Common myeloid progenitor, CD34-positive (primary cell): ENCODE data around the gene SPATA46.

ENCODE experiments used
- CTCF ChIA-PET: fragments of 350-600 bp; sonication (Branson Sonifier 250); formaldehyde crosslinking; loops from one replicate; lab custom pipeline; 2021; ENCODE audit warnings: antibody characterized with exemption; lab: Charles Lee
- POLR2A ChIA-PET: fragments of 350-600 bp; sonication (Branson Sonifier 250); formaldehyde crosslinking; loops from one replicate; lab custom pipeline; 2021; ENCODE audit warnings: antibody characterized with exemption; lab: Charles Lee
- DNase-seq, 3 donors: peaks; one replicate each; pipeline versions ENCODE4 v3.0.0 to v3.0.0-alpha.2; 2013
- H3K27ac ChIP-seq, 2 experiments: 1 replicate in 1 of 2; 2 replicates in 1 of 2; pipeline ENCODE4 v1.7.0; 2013; ENCODE audit warnings: inconsistent platforms in 2 of 2, low read length in 2 of 2, mild to moderate bottlenecking in 2 of 2, low read depth in 1 of 2, moderate library complexity in 1 of 2; ENCODE audit not compliant: severe bottlenecking in 2 of 2, insufficient read depth in 1 of 2, poor library complexity in 1 of 2
- H3K27me3 ChIP-seq, 5 experiments: replicated peaks in 2 of 5; 1 replicate in 3 of 5; 2 replicates in 2 of 5; pipeline versions ENCODE4 v1.6.1 to v1.7.0; 2013; ENCODE audit warnings: low read length in 4 of 5, mild to moderate bottlenecking in 2 of 5, moderate library complexity in 2 of 5, inconsistent platforms in 1 of 5; ENCODE audit not compliant: insufficient read depth in 5 of 5, control insufficient read depth in 4 of 5
- H3K36me3 ChIP-seq, 4 experiments: 1 replicate in 2 of 4; 2 replicates in 2 of 4; pipeline versions ENCODE4 v1.6.1 to v1.7.0; 2013; ENCODE audit warnings: low read length in 3 of 4, control low read depth in 1 of 4, mild to moderate bottlenecking in 1 of 4; ENCODE audit not compliant: control insufficient read depth in 4 of 4, insufficient read depth in 4 of 4
- H3K4me1 ChIP-seq, 4 experiments: 1 replicate in 3 of 4; 2 replicates in 1 of 4; pipeline versions ENCODE4 v1.6.1 to v1.7.1; 2013; ENCODE audit warnings: low read length in 3 of 4, mild to moderate bottlenecking in 3 of 4, control low read depth in 1 of 4, inconsistent platforms in 1 of 4, moderate library complexity in 1 of 4; ENCODE audit not compliant: control insufficient read depth in 4 of 4, insufficient read depth in 4 of 4; ENCODE audit errors: control extremely low read depth in 1 of 4
- H3K4me3 ChIP-seq, 7 experiments: 1 replicate in 4 of 7; 2 replicates in 3 of 7; pipeline versions ENCODE4 v1.5.1 to v1.7.0; 2013; ENCODE audit warnings: mild to moderate bottlenecking in 7 of 7, low read length in 6 of 7, moderate library complexity in 6 of 7, inconsistent platforms in 2 of 7, low read depth in 2 of 7, control low read depth in 1 of 7; ENCODE audit not compliant: insufficient read depth in 4 of 7, control insufficient read depth in 1 of 7; ENCODE audit errors: extremely low read depth in 1 of 7
- H3K9me3 ChIP-seq, 5 experiments: 1 replicate in 4 of 5; 2 replicates in 1 of 5; pipeline versions ENCODE4 v1.6.1 to v1.7.1; 2013; ENCODE audit warnings: low read length in 4 of 5, mild to moderate bottlenecking in 2 of 5, inconsistent platforms in 1 of 5, low read depth in 1 of 5, moderate library complexity in 1 of 5; ENCODE audit not compliant: control insufficient read depth in 4 of 5, insufficient read depth in 2 of 5; ENCODE audit errors: control extremely low read depth in 1 of 5
- WGBS: methylation state at CpG from one replicate; pipeline ENCODE4 v1.1.5; 2013; ENCODE audit not compliant: insufficient coverage; 5-methylcytosine and 5-hydroxymethylcytosine counted together

SPATA46 gene

DNA sequence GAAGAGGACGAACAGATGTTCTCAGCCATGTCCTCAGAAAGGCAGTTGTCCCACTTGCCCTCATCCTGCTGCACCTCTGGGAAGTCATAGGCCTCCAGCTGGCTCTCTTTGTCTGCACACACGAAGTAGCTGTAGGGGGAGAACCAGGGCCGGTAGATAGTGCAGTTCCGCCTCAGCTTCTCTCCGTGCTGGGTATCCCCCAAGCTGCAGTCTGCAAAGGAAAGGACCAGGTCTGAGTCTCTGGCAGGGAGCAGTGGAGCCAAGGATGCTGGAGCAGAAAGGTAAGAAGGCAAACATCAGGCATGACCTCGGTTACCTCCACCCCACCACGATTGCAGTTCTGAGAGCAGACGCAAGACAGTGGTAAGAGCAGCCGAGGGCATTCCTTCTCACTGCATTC, 2.2 kb downstream of the SPATA46 start:
- Histone ChIP-seq H3K36me3 (no peaks in the 10 kb centered on the region), H3K9me3 (no peaks in the 10 kb centered on the region), H3K27me3 (no peaks in the 10 kb centered on the region), H3K4me3 (no peak overlapping the region), H3K27ac (no peak overlapping the region), H3K4me1 (peaks cover 0 to 17% (median 10%) of the 10 kb centered on the region in 4 experiments)
- POLR2A ChIA-PET, result no interaction called here
- CTCF ChIA-PET, result interaction anchor here (1.0 to 3.0 kb wide), 4 partner anchors 8 to 17 kb away, joined by 3 to 11 read pairs (median 4); no protein-coding TSS in a partner anchor
- 91% methylated on average over 9 of the region's 9 CpGs for WGBS
- DNase-seq, result no peak

DNA sequence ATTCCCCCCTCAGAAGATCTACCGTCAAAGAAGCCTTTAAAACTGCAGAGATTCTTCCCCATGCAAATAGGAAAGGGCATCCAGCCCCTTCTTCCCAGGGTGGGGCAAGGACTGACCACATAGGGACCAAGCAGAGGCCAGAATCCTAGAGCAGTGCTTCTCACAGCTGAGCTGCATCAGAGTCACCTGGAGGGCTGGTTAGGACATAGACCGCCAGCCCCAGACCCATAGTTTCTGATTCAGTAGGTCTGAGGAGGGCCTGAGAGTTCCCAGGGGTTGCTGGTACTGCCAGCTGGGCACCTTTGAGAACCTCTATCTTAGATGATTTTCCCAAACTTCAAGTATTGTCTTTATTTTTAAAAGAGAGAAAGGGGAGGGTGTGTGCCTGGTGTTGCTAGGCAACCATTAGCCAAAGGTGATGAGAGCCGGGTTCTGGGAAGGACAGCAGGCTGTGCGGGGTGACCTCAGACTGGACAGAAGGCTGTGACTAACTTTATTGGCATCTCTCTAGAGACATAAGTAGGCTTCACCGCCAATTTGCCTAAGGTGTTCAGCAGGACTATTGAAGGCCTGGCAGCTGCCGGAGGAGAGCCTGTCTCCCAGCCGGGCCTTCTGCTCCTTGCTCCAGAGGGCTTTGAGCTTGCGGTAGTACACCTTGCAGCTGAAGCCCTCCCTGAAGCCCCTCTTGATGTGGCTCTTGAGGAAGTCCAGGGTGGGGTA, 3.0 kb downstream of the SPATA46 start:
- H3K27ac ChIP-seq, result no peak overlapping the region
- ChIA-PET CTCF (interaction anchor here (0.9 to 3.0 kb wide), 7 partner anchors 9 to 318 kb away, joined by 3 to 12 read pairs (median 4); no protein-coding TSS in a partner anchor), POLR2A (no interaction called here)
- no peak overlapping the region for H3K4me3 ChIP-seq
- H3K27me3 ChIP-seq, result no peaks in the 10 kb centered on the region
- no peaks in the 10 kb centered on the region for H3K9me3 ChIP-seq
- WGBS, result 98% methylated on average over 7 of the region's 8 CpGs
- no peaks in the 10 kb centered on the region for H3K36me3 ChIP-seq
- no peak for DNase-seq
- peaks cover 0 to 17% (median 10%) of the 10 kb centered on the region in 4 experiments for H3K4me1 ChIP-seq

DNA sequence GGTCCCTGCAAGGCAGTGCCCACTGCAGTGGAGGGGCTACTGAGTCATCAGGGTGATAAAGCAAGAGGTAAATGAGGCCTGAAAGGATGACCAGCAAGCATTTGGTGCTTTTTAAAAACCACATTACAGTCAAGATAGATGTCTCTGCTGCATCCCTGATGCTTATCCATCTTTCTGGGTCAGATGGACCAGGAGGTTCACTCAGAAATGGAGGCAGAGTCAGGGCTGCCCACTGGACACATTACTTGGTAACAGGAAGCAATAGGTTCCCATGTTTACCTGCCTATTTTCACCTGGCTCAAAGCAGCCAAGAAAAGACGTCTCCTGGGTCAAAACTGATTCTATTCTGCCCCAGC, 3.6 kb downstream of the SPATA46 start:
- Histone ChIP-seq H3K27me3 (no peaks in the 10 kb centered on the region), H3K9me3 (no peaks in the 10 kb centered on the region), H3K27ac (no peak overlapping the region), H3K4me3 (no peak overlapping the region), H3K4me1 (peaks cover 0 to 17% (median 10%) of the 10 kb centered on the region in 4 experiments), H3K36me3 (no peaks in the 10 kb centered on the region)
- CTCF ChIA-PET, result interaction anchor here (0.9 to 3.0 kb wide), 9 partner anchors 7 to 336 kb away, joined by 3 to 12 read pairs (median 5); no protein-coding TSS in a partner anchor
- no peak for DNase-seq
- POLR2A ChIA-PET, result no interaction called here
- WGBS, result 83% methylated on average over 1 of the region's 1 CpG

DNA sequence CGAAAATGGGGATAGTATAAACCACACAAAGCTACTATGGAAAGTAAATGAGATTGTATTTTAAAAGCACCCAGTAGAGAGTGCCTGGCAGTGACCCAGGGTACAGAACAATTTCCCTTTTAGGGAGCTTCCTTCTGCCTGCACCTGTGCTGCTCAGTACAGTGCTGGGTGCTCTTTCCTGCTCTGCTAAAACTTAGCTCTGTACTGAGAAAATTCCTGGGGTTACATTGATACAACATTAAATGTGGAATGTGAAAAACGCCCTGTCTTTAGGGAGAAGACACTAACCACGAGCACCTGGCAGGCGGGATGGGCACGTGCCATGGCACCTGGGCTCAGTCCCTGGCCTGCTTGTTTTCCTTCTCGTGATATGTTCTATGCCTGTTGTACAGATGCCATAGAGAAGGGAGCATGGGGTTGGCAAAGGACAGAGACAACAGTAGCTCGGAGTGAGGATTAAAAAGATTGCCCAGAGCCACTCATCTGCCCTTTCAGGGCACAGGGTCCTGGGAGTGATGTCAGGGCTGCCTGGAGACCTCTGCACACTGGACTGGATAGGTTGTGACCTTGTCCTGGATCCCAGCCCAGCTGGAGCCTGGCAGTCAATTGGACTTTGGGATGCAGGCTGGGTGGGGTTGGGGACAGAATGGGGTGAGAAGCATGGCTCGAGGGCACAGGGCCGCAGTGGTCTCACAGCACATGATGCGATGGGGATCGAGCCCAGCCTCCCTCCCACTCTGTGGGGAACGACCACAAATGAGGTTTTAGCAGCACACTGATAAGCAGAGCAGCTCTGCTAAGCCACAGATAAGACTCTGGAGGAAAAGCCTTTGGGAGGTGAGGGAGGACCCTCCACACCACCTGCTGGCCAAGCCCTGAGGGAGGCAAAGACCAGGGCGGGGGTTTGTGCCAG, 4.2 kb downstream of the SPATA46 start:
- Histone ChIP-seq H3K27ac (no peak overlapping the region), H3K27me3 (no peaks in the 10 kb centered on the region), H3K36me3 (no peaks in the 10 kb centered on the region), H3K4me3 (no peak overlapping the region), H3K4me1 (peaks cover 0 to 17% (median 10%) of the 10 kb centered on the region in 4 experiments), H3K9me3 (no peaks in the 10 kb centered on the region)
- CTCF ChIA-PET, result interaction anchor here (0.7 to 3.0 kb wide), 11 partner anchors 8 to 335 kb away, joined by 3 to 12 read pairs (median 3); no protein-coding TSS in a partner anchor
- POLR2A ChIA-PET, result no interaction called here
- 35% methylated on average over 13 of the region's 13 CpGs for WGBS
- DNase-seq, result peak; percentile 80 to 89 (median 83)

DNA sequence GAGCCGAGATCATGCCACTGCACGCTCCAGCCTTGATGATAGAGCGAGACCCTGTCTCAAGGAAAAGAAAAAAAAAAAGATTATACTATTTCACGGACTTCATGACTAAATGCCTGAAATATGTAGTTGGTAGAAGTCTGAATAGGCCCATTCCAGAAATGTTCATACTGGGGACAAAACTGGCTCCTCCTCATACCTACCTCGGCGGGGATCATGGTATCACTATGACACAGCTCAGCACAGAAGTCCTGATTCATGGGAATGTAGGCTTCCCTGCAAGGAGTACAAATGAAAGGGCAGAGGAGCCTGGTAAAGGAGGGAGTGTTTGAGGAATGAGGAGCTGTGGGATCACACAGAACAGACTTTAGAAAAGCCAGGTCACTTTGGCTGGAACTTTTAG, 5.0 kb downstream of the SPATA46 start:
- no peaks in the 10 kb centered on the region for H3K27me3 ChIP-seq
- H3K4me3 ChIP-seq, result no peak overlapping the region
- no peak for DNase-seq
- 93% methylated on average over 3 of the region's 6 CpGs for WGBS
- H3K36me3 ChIP-seq, result no peaks in the 10 kb centered on the region
- ChIA-PET CTCF (interaction anchor here (1.0 to 3.0 kb wide), 7 partner anchors 9 to 334 kb away, joined by 3 to 12 read pairs (median 6); no protein-coding TSS in a partner anchor), POLR2A (no interaction called here)
- no peak overlapping the region for H3K27ac ChIP-seq
- H3K9me3 ChIP-seq, result no peaks in the 10 kb centered on the region
- peaks cover 0 to 17% (median 10%) of the 10 kb centered on the region in 4 experiments for H3K4me1 ChIP-seq

DNA sequence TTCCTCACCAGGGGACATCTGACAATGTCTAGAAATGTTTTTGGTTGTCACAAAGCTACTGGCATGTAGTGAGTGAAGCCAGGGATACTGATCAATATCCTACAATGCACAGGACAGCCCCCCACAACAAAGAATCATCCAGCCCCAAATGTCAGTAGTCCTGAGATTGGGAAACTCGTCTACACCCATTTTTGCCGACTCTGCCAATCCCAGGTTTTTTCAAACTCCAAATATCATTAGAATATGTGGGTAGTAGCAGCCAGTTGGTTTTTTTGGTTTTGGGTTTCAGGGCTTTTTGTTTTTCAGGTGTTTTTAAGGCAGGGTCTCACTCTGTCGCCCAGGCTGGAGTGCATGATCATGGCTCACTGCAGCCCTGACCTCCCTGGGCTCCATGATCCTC, 5.9 kb downstream of the SPATA46 start:
- no peak for DNase-seq
- no peaks in the 10 kb centered on the region for H3K36me3 ChIP-seq
- no peaks in the 10 kb centered on the region for H3K9me3 ChIP-seq
- POLR2A ChIA-PET, result no interaction called here
- peaks cover 0 to 17% (median 10%) of the 10 kb centered on the region in 4 experiments for H3K4me1 ChIP-seq
- 100% methylated on average over 3 of the region's 3 CpGs for WGBS
- CTCF ChIA-PET, result interaction anchor here (2.2 to 2.3 kb wide), 2 partner anchors 10 to 14 kb away, joined by 6 to 9 read pairs; no protein-coding TSS in a partner anchor
- no peak overlapping the region for H3K27ac ChIP-seq
- H3K27me3 ChIP-seq, result no peaks in the 10 kb centered on the region
- no peak overlapping the region for H3K4me3 ChIP-seq
